ENCODE results near the gene UMAD1. TPM values are rescaled to one million over a fixed set of nuclear protein-coding genes. Genes with fewer than 3 reads are reported as not detected.

UMAD1 gene
- total and polyA plus RNA-seq, 2 of the 13 experiments (the other 11 are each of a cell fraction or from before 2014, with no cell fraction given): 16.8 to 17.6 TPM

DNA sequence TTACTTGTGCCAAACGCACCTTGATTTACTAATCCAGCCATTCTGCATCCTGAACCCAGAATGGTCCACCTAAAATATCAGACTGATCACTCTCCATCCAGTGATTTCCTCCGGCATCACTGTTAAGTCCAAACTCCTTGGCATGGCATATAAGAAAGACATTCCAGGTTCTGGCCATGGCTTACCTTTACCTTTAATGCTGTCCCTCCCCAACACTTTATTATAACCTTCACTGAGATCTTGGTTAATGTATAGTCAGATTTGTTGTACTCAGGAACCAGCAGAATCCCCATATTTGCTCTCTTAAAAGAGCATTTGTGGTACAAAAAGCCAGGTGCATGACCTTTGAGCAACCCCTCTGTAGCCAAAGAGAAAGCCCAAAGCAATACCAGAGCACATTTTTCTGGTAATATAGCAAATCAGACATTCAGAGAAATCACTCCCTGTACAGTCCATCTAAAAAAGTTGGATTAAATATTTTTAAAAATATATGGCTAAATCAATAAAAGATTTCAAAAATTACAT, 10.2 kb downstream of the UMAD1 start (continued):
- TF ChIP-seq, protein P1, sequence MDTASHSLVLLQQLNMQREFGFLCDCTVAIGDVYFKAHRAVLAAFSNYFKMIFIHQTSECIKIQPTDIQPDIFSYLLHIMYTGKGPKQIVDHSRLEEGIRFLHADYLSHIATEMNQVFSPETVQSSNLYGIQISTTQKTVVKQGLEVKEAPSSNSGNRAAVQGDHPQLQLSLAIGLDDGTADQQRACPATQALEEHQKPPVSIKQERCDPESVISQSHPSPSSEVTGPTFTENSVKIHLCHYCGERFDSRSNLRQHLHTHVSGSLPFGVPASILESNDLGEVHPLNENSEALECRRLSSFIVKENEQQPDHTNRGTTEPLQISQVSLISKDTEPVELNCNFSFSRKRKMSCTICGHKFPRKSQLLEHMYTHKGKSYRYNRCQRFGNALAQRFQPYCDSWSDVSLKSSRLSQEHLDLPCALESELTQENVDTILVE (CRISPR knock-in tag; IDR thresholded peaks at IDR 0.05): no peak
- peak; percentile 77 for TF ChIP-seq HNF4A (CRISPR knock-in tag; IDR thresholded peaks at IDR 0.05)
- no peak for TF ChIP-seq ONECUT2 (CRISPR knock-in tag; IDR thresholded peaks at IDR 0.05)
- TF ChIP-seq RELA (CRISPR knock-in tag; IDR thresholded peaks at IDR 0.05): no peak
- no peak for TF ChIP-seq ZNF549 (CRISPR knock-in tag; IDR thresholded peaks at IDR 0.05)
- no peak for TF ChIP-seq FOXA1 (IDR thresholded peaks at IDR 0.05)
- no peak for TF ChIP-seq FOXA1 (CRISPR knock-in tag; IDR thresholded peaks at IDR 0.05)
- TF ChIP-seq NR2F2 (IDR thresholded peaks at IDR 0.05; ENCODE audit: borderline replicate concordance, low read depth): peak; percentile 70
- no peak for TF ChIP-seq ZNF782 (CRISPR knock-in tag; IDR thresholded peaks at IDR 0.05; ENCODE audit: borderline replicate concordance)
- peak in 1 of 2 experiments; percentile 64; a peak in 1 of 4 replicates for TF ChIP-seq EP300 (IDR thresholded peaks at IDR 0.05; ENCODE audit: low read depth in 2 of 2, low read length in 2 of 2)
- TF ChIP-seq EP300 (CRISPR knock-in tag; IDR thresholded peaks at IDR 0.05; ENCODE audit: borderline replicate concordance): no peak
- TF ChIP-seq, protein P2, sequence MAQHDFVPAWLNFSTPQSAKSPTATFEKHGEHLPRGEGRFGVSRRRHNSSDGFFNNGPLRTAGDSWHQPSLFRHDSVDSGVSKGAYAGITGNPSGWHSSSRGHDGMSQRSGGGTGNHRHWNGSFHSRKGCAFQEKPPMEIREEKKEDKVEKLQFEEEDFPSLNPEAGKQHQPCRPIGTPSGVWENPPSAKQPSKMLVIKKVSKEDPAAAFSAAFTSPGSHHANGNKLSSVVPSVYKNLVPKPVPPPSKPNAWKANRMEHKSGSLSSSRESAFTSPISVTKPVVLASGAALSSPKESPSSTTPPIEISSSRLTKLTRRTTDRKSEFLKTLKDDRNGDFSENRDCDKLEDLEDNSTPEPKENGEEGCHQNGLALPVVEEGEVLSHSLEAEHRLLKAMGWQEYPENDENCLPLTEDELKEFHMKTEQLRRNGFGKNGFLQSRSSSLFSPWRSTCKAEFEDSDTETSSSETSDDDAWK (CRISPR knock-in tag; IDR thresholded peaks at IDR 0.05): no peak
- peak; percentile 63 for TF ChIP-seq RARA (CRISPR knock-in tag; IDR thresholded peaks at IDR 0.05)
- no peak for TF ChIP-seq ZFP36L2 (CRISPR knock-in tag; IDR thresholded peaks at IDR 0.05)
- TF ChIP-seq CCAR2 (optimal IDR thresholded peaks at IDR 0.05; ENCODE audit: low read depth, low read length): no peak
- TF ChIP-seq ISL2 (CRISPR knock-in tag; IDR thresholded peaks at IDR 0.05): 0 out of 2 replicates have a peak, but pooled peaks have one; percentile 38
- TF ChIP-seq, protein P3, sequence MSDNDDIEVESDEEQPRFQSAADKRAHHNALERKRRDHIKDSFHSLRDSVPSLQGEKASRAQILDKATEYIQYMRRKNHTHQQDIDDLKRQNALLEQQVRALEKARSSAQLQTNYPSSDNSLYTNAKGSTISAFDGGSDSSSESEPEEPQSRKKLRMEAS (IDR thresholded peaks at IDR 0.05): 0 out of 2 replicates have a peak, but pooled peaks have one; percentile 25
- TF ChIP-seq NFKBIZ (CRISPR knock-in tag; IDR thresholded peaks at IDR 0.05): no peak
- 0 out of 2 replicates have a peak, but pooled peaks have one; percentile 55 for TF ChIP-seq GFI1 (CRISPR knock-in tag; IDR thresholded peaks at IDR 0.05; ENCODE audit: borderline replicate concordance)
- TF ChIP-seq REPIN1 (CRISPR knock-in tag; IDR thresholded peaks at IDR 0.05; ENCODE audit: borderline replicate concordance, low read depth): no peak
- TF ChIP-seq, protein P4, sequence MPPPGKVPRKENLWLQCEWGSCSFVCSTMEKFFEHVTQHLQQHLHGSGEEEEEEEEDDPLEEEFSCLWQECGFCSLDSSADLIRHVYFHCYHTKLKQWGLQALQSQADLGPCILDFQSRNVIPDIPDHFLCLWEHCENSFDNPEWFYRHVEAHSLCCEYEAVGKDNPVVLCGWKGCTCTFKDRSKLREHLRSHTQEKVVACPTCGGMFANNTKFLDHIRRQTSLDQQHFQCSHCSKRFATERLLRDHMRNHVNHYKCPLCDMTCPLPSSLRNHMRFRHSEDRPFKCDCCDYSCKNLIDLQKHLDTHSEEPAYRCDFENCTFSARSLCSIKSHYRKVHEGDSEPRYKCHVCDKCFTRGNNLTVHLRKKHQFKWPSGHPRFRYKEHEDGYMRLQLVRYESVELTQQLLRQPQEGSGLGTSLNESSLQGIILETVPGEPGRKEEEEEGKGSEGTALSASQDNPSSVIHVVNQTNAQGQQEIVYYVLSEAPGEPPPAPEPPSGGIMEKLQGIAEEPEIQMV (CRISPR knock-in tag; IDR thresholded peaks at IDR 0.05; ENCODE audit: low read depth): no peak
- TF ChIP-seq ZMYM4 (CRISPR knock-in tag; IDR thresholded peaks at IDR 0.05): peak; percentile 73; the same call in 1 of the 2 replicates
- TF ChIP-seq ZNF441 (CRISPR knock-in tag; IDR thresholded peaks at IDR 0.05; ENCODE audit: borderline replicate concordance): no peak
- TF ChIP-seq, protein P5, sequence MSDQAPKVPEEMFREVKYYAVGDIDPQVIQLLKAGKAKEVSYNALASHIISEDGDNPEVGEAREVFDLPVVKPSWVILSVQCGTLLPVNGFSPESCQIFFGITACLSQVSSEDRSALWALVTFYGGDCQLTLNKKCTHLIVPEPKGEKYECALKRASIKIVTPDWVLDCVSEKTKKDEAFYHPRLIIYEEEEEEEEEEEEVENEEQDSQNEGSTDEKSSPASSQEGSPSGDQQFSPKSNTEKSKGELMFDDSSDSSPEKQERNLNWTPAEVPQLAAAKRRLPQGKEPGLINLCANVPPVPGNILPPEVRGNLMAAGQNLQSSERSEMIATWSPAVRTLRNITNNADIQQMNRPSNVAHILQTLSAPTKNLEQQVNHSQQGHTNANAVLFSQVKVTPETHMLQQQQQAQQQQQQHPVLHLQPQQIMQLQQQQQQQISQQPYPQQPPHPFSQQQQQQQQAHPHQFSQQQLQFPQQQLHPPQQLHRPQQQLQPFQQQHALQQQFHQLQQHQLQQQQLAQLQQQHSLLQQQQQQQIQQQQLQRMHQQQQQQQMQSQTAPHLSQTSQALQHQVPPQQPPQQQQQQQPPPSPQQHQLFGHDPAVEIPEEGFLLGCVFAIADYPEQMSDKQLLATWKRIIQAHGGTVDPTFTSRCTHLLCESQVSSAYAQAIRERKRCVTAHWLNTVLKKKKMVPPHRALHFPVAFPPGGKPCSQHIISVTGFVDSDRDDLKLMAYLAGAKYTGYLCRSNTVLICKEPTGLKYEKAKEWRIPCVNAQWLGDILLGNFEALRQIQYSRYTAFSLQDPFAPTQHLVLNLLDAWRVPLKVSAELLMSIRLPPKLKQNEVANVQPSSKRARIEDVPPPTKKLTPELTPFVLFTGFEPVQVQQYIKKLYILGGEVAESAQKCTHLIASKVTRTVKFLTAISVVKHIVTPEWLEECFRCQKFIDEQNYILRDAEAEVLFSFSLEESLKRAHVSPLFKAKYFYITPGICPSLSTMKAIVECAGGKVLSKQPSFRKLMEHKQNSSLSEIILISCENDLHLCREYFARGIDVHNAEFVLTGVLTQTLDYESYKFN (CRISPR knock-in tag; conservative IDR thresholded peaks at IDR 0.05): peak; percentile 86
